Measurements from ENCODE around the gene SETBP1. TPM values are rescaled to one million over a fixed set of nuclear protein-coding genes. Genes with fewer than 3 reads are reported as not detected.

Gene SETBP1
- polyA plus RNA-seq, 1 donor: 35.3 TPM

GRCh38 chr18:44904768-44905167, 224.1 kb downstream of the SETBP1 start:
- DNase-seq: no peak

GRCh38 chr18:44909191-44909719, 228.6 kb downstream of the SETBP1 start:
- no peak for DNase-seq

- no peak for DNase-seq
Observed at GRCh38 chr18:44911260-44911659, 230.6 kb downstream of the SETBP1 start.

- no peak for DNase-seq
Observed at GRCh38 chr18:44911773-44912172, 231.1 kb downstream of the SETBP1 start.

- DNase-seq: no peak
Observed at GRCh38 chr18:44912740-44913478, 232.2 kb downstream of the SETBP1 start.

- DNase-seq: no peak
Observed at GRCh38 chr18:44914028-44914427, 233.3 kb downstream of the SETBP1 start.

GRCh38 chr18:44915213-44915612, 234.5 kb downstream of the SETBP1 start:
- no peak for DNase-seq

DNA sequence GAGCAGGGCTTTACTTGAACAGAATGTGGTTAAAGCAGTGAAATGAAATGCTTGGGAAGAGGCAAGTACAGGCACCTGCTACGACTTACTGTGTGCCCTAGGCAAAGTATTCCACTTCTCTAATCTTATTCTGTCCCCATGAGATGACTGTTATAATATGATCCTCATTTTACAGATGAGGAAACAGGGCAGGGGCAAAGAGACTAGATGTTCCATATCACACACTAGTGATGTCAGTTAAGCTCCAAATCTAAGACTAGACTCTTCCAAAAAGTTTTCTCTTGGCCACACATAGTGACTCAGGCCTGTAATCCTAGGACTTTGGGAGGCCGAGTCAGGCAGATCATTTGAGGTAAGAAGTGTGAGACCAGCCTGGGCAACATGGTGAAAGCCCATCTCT, 235.0 kb downstream of the SETBP1 start:
- no peak for DNase-seq

DNA sequence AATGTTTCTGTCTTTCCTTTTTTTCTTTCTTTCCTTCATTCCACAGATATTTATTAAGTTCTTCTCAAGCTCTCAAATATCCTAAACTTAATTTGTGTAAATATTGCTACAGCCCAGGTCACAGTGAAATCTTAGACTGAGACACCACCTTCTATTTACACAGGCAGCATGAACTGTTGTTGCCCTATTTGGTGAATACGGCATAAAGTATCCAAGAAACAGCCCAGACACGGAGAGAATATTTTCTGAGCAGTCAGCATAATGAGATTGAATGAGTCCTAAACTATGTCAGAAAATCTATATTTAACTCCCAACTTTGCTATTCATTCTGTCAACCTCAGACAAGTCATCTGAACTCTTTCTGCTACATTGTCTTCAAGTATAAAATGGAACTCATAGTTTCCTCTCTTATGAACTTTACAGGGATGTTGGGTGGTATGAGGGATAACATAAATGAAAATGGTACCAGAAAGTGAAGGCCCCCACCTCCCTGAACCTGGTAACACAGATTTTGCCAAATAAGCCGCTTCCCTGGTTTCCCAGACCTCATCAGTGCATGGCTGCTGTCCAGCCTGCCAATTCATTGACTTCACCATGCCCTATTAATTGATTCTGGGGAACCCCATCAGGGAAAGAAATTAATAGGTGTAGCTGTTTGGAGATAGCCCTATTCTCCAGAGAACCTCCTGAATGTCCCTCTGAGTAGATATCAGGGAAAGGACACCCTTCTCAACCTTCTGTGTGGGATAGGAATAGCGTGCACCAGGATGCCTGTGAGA, 235.9 kb downstream of the SETBP1 start:
- DNase-seq: no peak

DNA sequence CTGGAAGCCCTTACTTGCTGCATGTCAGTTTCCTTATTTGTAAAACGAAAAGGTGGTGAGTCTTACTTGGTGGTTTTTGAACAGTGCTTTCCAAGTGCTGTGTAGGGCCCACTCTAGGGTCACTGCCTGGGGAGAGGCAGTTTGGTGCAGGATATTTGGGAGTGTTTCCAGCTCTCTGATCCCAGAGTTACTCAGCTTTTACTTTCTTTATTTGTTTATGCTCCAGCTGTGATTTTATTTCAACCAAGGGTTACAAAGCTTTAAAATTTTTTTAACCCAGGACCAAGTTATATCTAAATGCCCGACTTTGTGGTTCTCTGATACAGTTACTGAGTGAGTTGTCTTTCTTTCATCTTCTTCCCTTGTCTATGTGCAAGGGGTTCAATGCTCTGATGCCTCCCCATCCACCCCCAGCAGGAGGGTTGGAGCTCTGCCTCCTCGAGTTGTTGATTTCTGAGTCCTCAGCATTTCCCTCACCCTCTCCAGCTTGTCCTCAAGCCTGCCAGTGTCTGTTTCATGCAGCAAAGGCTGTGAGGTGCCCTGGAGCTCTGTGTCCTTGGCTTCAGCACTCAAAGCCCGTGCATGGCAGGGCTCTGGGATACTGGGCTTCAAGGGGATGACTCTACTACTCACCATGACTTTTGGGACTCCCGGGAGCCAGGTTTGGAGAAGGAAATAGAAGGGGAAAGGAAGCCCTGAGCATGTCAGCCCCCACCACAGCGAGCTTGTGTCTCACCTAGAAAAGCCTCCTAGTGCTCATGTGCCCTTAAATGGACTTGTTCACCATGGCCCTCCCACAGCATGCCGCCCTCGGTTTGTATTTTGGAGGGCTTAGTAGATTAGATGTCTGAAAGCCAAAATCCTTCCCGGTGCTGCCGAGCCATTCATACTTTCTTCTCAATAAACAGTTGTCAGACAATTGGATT, 236.8 kb downstream of the SETBP1 start:
- DNase-seq: no peak

DNA sequence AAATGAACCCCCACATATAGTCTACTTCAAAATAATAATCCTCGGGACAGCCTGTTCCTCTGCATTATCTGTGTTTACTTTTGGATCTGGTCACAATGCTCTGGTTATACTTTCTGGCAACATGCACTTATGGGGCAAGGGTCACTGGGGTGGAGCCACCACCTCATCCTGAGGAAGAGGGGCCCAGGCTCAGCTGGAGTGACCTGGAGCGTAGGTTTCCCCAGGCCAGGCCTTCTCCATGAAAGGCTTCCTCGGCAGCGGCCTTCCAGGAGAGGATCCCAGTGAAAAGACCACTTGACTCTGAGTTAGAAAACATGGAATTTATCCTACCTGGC, 237.4 kb downstream of the SETBP1 start:
- no peak for DNase-seq

- no peak for DNase-seq
Observed at GRCh38 chr18:44920441-44920840, 239.8 kb downstream of the SETBP1 start.

GRCh38 chr18:44921974-44922373, 241.3 kb downstream of the SETBP1 start:
- no peak for DNase-seq

GRCh38 chr18:44922968-44923367, 242.3 kb downstream of the SETBP1 start:
- DNase-seq: no peak

DNA sequence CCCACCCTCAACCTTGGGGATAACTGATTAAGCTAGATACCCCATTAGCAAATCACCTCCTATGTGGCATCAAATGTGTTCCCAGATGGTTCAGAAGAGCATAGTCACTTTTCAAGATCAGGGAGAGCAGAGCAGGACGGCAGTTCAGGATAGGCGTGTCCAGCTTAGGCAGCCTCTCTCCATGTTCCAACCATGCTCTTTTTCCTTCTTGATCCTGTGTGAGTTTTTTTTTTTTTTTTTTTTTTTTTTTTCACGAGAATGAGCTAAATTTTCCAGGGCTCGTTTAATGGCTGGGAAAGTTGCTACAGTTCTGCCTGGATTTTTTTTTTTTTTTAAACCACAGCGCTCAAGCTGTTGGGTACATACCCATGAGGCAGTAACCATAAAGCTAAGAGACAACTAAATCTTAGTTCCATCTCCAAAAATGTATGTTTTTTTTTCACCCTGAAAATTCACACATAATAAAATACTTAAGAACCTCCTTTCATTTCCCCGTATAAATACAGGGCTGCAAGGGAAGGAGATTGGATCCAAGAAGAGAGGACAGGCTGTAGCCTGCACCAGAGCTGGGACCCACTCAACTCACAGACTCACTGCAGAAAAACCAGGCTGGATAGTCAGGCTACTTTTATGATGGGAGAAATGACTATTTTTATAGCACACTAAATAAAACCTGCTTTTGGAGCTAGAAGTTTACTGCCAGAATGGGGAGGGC, 244.3 kb downstream of the SETBP1 start:
- DNase-seq: no peak

DNA sequence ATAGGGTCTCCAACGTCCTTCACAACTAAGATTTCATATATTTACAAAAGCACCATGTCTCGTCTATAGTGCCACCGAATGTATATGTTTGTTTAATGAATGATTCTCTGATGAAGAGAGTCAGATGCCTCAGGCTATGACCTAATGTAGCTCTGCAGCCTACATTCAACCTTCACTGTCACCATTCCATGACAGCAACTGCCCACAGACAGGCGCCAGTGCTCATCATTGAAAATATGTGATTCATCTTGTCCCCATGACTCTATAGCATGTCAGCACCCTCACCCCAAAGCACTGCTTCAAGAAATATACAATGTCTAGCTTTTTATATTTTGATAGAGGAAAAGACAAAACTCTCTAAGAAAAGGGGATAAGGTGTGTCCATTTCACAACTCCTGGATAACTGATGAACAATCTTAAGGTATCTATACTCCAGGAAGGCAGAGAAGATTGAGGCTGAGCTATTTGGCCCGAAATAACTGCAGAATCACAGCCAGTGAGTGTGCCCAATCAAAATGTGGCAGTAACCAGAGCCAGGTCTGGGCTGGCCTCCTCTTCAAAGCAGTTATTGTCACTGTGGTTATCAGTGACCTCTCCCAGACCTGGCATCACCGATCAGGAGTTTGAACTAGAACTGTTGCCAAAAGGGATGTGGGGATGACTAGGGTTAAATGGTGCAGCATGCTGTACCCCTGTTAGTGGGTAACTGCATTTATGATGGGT, 246.6 kb downstream of the SETBP1 start:
- DNase-seq: no peak

DNA sequence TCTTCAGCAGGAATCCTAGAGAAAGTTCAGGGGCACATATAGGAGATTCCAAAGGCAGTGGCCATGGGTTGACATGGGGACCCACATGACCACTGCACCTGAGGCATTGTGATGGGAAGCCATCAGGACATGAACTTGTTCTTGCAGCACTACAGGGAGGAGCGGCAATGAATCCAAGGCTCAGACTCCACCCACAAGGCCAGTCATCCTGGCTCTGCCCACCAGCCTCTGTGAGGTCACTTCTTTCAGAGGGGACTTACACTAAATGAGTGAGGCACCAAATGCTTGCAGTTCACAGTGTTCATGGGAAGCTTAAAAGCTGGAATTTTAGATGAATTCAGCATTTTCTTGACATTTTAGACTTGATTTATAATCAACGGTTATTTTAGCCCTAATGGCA, 254.2 kb downstream of the SETBP1 start:
- no peak for DNase-seq

DNA sequence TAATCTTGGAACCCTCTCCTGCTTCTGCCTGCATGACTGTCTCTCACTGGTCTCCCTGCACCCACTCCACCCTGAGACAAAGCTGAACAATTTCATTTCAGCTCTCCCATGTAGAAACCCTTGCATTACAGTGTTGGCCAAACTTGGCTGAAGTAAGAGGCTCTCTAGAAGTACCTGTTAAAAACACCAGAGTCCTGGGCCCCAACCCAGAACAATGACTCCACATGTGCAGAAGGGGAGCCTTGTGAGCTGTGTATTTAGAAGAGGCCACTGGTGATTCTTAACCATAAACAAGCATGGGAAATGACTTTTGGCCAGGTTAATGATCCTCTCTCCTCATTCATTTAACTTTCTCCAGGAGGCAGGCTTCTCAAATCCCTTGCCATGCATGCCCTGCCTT, 254.8 kb downstream of the SETBP1 start:
- no peak for DNase-seq

DNA sequence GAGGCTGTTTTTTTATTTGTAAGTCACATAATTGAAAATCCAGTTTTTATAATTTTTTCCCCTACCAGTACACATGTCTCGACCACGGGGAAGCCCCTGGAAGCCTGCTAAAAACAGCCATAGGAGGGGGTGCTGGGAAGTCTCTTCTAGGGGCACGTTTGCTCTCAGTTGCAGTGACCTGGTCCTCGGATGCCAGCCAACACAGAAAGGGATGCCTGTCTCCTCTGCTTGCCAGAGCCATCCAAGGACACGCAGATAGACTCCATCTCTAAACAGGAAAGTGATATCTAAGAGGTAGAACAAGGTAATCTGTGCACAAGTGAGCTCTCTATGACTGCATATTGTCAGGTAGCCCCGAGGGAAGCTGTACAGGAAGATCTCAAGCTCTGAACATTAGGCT, 255.8 kb downstream of the SETBP1 start:
- no peak for DNase-seq

GRCh38 chr18:44937960-44938719, 257.5 kb downstream of the SETBP1 start:
- no peak for DNase-seq

Data from left kidney (tissue), 2 donors.